ENCODE measurements around the gene HPS5.

The HPS5 gene

DNA sequence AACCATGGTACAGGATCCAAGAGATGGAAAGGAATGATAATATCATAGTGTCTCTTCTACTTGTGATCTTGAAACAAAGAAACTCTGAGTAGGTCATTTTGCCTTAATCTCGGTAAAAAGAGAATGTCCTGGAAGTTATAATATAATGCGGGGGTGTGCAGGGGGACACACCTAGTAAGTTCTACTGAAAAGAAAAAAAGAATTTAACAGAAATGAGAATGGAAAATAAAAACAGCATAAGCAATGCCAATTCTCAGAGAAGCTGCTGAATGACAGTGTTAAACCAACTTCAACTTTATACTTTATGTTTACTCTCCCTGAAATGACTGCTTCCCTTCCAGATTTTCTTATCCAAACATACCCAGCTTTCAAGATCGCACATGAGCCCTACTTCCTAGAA lies 2.0 kb downstream of the HPS5 start:
- no peak for DNase-seq

DNA sequence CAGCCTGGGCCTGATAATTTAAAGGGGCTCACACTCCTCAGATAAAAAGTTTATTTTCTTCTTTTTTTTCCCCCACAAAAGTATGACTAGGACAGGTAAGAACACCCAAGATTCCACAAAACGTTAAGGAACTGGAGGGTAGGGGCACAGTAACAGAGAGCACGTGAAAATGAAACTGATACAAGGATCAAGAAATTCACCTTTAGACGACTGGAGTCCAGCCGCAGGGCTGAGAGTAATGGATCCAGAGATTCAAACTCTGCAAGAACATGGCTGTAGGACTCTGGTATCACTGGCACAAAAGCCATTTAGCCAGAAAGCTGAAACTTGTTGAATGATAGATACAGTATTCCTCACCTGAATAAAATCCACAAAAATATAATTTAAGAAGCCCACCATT lies 4.4 kb downstream of the HPS5 start:
- no peak for DNase-seq

- DNase-seq: no peak
These were observed 6.0 kb downstream of the HPS5 start for GRCh38 chr11:18315893-18316292.

GRCh38 chr11:18314784-18315523 lies 7.0 kb downstream of the HPS5 start:
- DNase-seq: no peak

- DNase-seq: no peak
These were observed 7.8 kb downstream of the HPS5 start for GRCh38 chr11:18313965-18314763.

DNA sequence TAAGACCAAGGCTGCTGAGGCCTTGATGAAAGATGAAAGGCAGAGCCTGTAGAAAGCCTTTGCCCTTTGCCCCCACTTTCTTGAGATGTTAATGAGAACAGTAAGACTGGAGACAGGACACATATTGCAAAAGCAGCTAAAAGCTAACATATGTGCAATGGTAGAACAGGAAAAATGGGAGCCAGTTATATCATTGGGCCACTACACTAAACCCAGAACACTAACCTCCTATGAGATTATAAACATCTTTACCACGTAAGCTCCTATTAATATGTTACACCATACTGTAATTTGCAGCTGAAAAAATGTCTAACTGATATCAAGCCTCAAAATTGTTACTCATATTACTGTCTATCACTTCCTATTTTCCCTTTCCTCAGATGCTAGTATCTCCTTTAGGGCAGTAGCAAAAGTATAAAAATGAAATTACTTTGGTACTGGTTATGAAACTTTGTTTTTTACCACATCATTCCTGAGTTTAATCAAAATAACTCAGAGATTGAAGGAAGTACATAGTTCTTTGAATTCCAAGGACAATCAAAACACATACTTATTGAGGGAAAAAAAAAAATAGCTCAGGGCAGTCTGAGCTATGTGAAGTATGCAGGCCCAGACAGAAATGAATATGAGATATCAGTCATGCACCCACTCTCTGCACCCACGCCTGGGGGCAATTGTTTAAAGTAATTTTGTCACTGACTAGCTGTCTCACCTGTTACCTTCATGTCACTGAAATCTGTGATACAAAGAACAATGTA lies 9.1 kb downstream of the HPS5 start:
- no peak for DNase-seq

- DNase-seq: no peak
These were observed 9.9 kb downstream of the HPS5 start for GRCh38 chr11:18312012-18312411.

GRCh38 chr11:18310800-18311340 lies 11.1 kb downstream of the HPS5 start:
- peak; percentile 13 for DNase-seq

DNA sequence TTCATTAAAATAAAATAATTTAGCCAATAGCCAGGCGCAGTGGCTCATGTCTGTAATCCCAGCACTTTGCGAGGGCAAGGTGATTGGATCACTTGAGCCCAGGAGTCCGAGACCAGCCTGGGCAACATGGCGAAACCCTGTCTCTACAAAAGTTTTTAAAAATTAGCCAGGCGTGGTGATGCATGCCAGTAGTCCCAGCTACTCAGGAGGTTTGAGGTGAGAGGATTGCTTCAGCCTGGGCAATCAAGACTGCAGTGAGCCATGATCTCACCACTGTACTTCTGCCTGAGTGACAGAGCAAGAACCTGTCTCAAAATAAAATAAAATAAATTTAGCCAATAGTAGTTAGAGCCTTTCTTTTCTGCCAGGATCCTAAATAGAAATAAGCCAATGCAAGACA lies 12.2 kb downstream of the HPS5 start:
- no peak for DNase-seq

DNA sequence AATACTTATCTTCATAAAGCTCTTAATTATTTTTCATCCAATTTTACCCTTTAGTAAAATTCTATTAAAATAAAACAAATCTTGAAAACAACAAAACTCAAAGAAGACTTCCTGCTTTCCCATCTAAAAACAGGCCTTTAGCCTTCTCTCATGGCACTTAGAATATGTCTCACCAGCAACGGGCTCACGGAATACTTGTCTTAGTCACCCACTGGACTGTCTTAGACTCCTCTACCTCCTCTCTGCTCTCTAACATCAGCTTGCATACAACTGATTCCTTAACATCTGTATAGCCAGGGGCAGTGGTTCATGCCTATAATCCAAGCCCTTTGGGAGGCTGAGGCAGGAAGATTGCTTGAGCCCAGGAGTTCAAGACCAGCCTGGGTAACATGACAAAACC lies 13.7 kb downstream of the HPS5 start:
- no peak for DNase-seq

GRCh38 chr11:18307461-18308139 lies 14.3 kb downstream of the HPS5 start:
- no peak for DNase-seq

DNA sequence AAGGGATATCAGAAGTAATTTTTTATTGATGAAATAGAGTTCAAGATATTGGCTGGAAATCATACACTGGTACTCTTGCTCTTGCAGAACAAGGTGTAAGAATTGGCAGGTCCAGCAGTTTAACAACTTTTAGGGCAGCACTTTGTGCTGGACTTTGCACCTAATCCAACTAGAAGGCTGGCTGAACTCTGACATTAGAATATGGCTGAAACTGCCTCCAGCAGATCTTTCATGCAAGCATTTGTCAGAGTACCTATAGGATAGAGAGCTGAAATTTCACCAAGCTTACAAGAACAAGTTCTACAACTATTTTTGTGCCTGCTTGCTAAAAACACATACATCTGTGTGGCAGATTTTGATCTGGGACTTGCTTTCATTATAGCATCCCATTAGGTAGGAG lies 17.2 kb downstream of the HPS5 start:
- no peak for DNase-seq

DNA sequence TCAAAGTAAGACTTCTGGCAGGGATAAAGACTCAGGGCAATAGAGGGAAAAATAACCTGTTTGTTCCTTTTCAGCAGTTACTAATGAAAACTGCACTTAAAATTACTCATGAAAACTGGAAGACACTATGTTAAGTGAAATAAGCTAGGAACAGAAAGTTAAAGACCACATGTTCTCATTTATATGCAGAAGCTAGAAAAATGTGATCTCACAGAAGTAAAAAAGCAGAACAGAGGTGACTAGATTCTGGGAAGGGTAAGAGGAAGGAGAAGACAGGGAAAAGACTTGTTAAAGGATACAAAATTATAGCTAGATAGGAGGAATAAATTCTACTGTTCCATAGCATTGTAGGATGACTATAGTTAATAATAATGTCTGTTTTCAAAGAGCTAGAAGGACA lies 22.2 kb downstream of the HPS5 start:
- no peak for DNase-seq

- no peak for DNase-seq
These were observed 26.6 kb downstream of the HPS5 start for GRCh38 chr11:18295316-18295715.

GRCh38 chr11:18294862-18295261 lies 27.1 kb downstream of the HPS5 start:
- DNase-seq: no peak

DNA sequence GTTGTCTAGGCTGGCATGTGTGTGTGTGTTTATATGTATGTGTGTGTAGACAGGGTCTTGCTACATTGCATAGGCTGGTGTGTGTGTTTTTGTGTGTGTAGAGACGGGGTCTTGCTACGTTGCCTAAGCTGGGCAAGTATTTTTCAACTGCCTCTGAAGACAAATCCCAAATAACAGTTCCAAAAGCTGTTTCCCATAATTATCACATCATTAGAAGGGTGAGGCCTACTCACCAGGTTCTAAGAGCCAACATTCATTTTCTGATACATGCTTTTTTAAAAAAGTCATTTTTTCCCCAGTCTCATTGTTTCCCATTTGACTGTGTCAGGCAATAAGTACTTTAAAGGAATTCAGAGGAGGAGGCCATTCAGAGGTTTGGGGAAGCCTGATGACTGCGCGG lies 33.0 kb downstream of the HPS5 start:
- no peak for DNase-seq

DNA sequence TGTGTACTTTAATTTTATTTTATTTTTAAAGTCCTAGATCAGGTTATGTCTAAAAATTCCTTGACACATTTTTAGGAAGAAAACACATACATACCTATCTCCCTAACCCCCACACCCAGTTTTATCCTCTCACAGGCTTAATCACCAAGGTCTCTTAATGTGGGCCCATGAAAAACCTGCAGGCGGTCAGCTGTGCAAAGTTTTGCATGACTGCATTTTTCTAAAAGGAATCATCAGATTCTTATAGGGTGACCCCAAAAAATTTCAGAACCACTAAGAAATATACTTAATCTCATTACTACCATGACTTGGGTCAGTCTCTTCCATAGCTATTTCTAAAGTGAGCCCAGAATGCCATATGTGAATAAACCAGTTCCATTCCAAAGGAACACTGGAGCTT lies 36.1 kb downstream of the HPS5 start:
- DNase-seq: no peak

DNA sequence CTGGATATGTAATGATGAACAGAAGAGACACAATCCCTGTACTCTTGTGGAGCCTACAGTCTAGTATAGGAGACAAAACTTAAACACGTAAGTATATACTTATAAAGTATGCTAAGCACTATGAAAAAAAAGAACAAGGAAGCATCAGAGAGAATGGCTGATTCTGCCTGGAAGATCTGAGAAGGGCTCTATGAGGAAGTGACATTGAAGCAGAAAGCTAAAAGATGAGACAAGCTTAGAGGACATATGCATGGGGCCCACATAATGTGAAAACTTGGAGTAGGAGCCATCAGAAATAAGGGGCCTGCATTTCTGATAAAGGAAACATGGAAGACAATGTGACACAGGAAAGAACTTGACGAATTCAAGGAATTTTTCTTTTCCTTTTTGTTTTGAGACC lies 39.3 kb downstream of the HPS5 start:
- DNase-seq: no peak

DNA sequence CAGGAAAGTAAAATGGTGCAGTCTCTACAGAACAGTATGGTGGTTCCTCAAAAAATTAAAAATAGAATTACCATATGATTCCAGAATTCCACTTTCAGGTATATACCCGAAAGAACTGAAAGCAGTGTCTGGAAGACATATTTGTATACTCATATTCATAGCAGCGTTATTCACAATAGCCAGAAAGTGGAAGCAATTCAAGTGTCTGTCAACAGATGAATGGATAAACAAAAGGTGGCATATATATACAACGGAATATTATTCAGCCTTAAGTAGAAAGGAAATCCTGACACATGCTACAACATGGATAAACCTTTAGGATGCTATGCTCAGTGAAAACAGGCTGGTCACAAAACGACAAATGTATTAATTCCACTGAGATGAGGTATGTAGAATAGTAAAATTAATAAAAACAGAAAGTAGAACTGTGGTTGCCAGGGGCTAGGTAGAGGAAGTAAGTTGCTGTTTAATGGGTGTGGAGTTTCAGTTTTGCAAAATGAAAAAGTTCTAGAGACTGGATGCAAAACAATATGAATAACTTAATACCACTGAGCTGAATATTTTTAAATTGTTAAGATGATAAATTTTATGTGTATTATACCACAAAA lies 41.4 kb downstream of the HPS5 start:
- DNase-seq: no peak

DNA sequence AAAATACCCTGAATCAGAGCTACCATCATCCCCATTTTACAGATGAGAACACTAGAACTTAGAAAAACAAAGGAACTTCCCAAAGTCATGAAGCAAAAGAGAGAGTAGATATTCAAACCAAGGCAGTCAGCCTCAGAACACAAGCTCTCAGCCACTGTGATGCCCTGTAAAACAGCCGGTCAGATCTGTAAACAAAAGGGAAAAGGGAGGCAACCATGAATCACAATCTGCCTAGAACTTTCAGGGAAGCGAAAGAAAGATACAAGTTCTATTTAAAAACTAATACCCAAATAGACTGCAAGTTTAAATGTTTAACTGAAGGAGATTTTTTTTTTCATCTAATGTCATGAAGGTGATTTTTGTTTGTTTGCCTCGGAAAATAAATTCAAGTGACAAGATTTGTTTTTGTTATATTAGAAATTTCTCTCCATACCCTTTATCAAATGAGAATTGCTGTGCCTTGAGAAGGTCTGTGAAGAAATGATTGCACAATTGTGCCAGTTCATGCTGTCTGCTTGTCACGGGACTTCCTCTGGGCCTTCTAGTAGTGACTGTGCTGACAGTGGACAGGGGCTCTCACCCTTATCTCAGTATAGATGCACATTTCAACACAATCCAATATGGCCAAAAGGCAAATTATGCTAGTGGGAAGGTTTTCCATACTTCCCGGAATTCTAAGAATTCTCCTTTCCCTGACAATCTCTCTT lies 44.2 kb downstream of the HPS5 start:
- DNase-seq: peak; percentile 42

- DNase-seq: no peak
These were observed 50.7 kb downstream of the HPS5 start for GRCh38 chr11:18271206-18271605.

- no peak for DNase-seq
These were observed 51.8 kb downstream of the HPS5 start for GRCh38 chr11:18270102-18270501.

Measured in CD4-positive, alpha-beta T cell treated with Interferon gamma for 1 hour (primary cell).